Measurements from ENCODE around the gene TRERF1.

DNA sequence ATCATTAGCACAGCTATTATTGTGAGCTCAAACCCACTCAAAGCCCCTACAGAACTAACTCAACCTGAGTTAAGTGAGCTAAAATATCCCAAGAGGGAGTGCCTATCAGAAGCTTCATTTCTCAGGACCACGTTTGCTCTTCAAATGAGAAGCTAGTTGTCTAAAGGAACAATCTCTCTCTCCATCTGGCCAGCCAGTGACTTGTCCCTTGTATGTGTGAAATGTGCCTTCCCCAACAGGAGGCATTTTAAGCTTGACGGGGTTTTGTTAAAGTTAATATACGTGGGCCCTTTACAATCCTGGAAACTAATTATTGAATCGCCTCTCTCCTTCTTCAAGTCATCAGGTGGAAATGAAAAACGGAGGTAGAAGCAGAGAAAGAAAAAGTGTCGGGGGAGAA, 62.0 kb downstream of the TRERF1 start:
- no peak for TF ChIP-seq KLF7 (tag by site-specific recombination; IDR thresholded peaks at IDR 0.05; ENCODE audit: borderline replicate concordance)
- no peak for TF ChIP-seq ZNF561 (tag by site-specific recombination; IDR thresholded peaks at IDR 0.05; ENCODE audit: borderline replicate concordance)
- TF ChIP-seq, protein P1, sequence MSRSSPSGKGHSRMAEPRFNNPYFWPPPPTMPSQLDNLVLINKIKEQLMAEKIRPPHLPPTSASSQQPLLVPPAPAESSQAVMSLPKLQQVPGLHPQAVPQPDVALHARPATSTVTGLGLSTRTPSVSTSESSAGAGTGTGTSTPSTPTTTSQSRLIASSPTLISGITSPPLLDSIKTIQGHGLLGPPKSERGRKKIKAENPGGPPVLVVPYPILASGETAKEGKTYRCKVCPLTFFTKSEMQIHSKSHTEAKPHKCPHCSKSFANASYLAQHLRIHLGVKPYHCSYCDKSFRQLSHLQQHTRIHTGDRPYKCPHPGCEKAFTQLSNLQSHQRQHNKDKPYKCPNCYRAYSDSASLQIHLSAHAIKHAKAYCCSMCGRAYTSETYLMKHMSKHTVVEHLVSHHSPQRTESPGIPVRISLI (tag by site-specific recombination; IDR thresholded peaks at IDR 0.05), result no peak
- no peak for TF ChIP-seq ZNF155 (tag by site-specific recombination; IDR thresholded peaks at IDR 0.05)
- TF ChIP-seq, protein P2, sequence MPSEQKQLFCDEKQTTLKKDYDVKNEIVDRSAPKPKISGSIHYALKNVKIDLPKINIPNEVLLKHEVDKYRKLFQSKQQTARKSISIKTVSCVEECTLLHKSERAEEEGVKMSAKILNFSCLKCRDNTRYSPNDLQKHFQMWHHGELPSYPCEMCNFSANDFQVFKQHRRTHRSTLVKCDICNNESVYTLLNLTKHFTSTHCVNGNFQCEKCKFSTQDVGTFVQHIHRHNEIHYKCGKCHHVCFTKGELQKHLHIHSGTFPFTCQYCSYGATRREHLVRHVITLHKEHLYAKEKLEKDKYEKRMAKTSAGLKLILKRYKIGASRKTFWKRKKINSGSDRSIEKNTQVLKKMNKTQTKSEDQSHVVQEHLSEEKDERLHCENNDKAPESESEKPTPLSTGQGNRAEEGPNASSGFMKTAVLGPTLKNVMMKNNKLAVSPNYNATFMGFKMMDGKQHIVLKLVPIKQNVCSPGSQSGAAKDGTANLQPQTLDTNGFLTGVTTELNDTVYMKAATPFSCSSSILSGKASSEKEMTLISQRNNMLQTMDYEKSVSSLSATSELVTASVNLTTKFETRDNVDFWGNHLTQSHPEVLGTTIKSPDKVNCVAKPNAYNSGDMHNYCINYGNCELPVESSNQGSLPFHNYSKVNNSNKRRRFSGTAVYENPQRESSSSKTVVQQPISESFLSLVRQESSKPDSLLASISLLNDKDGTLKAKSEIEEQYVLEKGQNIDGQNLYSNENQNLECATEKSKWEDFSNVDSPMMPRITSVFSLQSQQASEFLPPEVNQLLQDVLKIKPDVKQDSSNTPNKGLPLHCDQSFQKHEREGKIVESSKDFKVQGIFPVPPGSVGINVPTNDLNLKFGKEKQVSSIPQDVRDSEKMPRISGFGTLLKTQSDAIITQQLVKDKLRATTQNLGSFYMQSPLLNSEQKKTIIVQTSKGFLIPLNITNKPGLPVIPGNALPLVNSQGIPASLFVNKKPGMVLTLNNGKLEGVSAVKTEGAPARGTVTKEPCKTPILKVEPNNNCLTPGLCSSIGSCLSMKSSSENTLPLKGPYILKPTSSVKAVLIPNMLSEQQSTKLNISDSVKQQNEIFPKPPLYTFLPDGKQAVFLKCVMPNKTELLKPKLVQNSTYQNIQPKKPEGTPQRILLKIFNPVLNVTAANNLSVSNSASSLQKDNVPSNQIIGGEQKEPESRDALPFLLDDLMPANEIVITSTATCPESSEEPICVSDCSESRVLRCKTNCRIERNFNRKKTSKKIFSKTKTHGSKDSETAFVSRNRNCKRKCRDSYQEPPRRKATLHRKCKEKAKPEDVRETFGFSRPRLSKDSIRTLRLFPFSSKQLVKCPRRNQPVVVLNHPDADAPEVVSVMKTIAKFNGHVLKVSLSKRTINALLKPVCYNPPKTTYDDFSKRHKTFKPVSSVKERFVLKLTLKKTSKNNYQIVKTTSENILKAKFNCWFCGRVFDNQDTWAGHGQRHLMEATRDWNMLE (tag by site-specific recombination; conservative IDR thresholded peaks at IDR 0.05; ENCODE audit: low read depth), result no peak
- TF ChIP-seq, protein P3, sequence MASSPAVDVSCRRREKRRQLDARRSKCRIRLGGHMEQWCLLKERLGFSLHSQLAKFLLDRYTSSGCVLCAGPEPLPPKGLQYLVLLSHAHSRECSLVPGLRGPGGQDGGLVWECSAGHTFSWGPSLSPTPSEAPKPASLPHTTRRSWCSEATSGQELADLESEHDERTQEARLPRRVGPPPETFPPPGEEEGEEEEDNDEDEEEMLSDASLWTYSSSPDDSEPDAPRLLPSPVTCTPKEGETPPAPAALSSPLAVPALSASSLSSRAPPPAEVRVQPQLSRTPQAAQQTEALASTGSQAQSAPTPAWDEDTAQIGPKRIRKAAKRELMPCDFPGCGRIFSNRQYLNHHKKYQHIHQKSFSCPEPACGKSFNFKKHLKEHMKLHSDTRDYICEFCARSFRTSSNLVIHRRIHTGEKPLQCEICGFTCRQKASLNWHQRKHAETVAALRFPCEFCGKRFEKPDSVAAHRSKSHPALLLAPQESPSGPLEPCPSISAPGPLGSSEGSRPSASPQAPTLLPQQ (tag by site-specific recombination; IDR thresholded peaks at IDR 0.05), result no peak
- TF ChIP-seq TCF7L2 (IDR thresholded peaks at IDR 0.05; ENCODE audit: borderline replicate concordance, low read depth, low read length), result no peak
- TF ChIP-seq, protein P4, sequence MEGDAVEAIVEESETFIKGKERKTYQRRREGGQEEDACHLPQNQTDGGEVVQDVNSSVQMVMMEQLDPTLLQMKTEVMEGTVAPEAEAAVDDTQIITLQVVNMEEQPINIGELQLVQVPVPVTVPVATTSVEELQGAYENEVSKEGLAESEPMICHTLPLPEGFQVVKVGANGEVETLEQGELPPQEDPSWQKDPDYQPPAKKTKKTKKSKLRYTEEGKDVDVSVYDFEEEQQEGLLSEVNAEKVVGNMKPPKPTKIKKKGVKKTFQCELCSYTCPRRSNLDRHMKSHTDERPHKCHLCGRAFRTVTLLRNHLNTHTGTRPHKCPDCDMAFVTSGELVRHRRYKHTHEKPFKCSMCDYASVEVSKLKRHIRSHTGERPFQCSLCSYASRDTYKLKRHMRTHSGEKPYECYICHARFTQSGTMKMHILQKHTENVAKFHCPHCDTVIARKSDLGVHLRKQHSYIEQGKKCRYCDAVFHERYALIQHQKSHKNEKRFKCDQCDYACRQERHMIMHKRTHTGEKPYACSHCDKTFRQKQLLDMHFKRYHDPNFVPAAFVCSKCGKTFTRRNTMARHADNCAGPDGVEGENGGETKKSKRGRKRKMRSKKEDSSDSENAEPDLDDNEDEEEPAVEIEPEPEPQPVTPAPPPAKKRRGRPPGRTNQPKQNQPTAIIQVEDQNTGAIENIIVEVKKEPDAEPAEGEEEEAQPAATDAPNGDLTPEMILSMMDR (tag by site-specific recombination; IDR thresholded peaks at IDR 0.05), result no peak
- TF ChIP-seq, protein P5, sequence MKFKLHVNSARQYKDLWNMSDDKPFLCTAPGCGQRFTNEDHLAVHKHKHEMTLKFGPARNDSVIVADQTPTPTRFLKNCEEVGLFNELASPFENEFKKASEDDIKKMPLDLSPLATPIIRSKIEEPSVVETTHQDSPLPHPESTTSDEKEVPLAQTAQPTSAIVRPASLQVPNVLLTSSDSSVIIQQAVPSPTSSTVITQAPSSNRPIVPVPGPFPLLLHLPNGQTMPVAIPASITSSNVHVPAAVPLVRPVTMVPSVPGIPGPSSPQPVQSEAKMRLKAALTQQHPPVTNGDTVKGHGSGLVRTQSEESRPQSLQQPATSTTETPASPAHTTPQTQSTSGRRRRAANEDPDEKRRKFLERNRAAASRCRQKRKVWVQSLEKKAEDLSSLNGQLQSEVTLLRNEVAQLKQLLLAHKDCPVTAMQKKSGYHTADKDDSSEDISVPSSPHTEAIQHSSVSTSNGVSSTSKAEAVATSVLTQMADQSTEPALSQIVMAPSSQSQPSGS (tag by site-specific recombination; IDR thresholded peaks at IDR 0.05; ENCODE audit: low read depth), result no peak
- TF ChIP-seq ZNF777 (tag by site-specific recombination; IDR thresholded peaks at IDR 0.05; ENCODE audit: borderline replicate concordance), result no peak
- TF ChIP-seq, protein P6, sequence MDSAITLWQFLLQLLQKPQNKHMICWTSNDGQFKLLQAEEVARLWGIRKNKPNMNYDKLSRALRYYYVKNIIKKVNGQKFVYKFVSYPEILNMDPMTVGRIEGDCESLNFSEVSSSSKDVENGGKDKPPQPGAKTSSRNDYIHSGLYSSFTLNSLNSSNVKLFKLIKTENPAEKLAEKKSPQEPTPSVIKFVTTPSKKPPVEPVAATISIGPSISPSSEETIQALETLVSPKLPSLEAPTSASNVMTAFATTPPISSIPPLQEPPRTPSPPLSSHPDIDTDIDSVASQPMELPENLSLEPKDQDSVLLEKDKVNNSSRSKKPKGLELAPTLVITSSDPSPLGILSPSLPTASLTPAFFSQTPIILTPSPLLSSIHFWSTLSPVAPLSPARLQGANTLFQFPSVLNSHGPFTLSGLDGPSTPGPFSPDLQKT (IDR thresholded peaks at IDR 0.05; ENCODE audit: borderline replicate concordance, low read depth, low read length), result no peak
